HEK293 (cell line): ENCODE data around the gene ACVRL1.

ENCODE experiments used
- CTCF ChIA-PET: fragments of 350-600 bp; formaldehyde crosslinking; extraction: SDS; loops from one replicate; lab custom pipeline; 2021; ENCODE audit warnings: antibody characterized with exemption; lab: Yijun Ruan, JAX
- POLR2A ChIA-PET: fragments of 300-600 bp; formaldehyde crosslinking; extraction: SDS; loops from one replicate; lab custom pipeline; 2020; ENCODE audit warnings: antibody characterized with exemption, inconsistent platforms; lab: Yijun Ruan, JAX
- H3K27ac ChIP-seq: fragments of 200-500 bp; sonication (Bioruptor generic); 2 replicates; pipeline ENCODE4 v1.5.1; 2014; ENCODE audit warnings: low read depth, low read length, control low read depth, inconsistent platforms; ENCODE audit errors: extremely low read depth
- H3K36me3 ChIP-seq, 2 experiments: fragments of 200-500 bp in 1 of 2; sonication (Bioruptor generic) in 1 of 2; 1 replicate in 1 of 2; 2 replicates in 1 of 2; pipeline ENCODE4 v1.5.1; 2014 to 2017; ENCODE audit warnings: inconsistent platforms in 2 of 2, low read length in 2 of 2; ENCODE audit not compliant: control insufficient read depth in 2 of 2, insufficient read depth in 1 of 2
- H3K4me1 ChIP-seq: fragments of 200-500 bp; sonication (Bioruptor generic); 2 replicates; pipeline ENCODE4 v1.5.1; 2014; ENCODE audit warnings: mild to moderate bottlenecking, low read length, inconsistent platforms; ENCODE audit not compliant: control insufficient read depth, insufficient read depth
- H3K4me3 ChIP-seq: 2 replicates; pipeline ENCODE4 v1.5.1; 2011; ENCODE audit warnings: low read depth, mild to moderate bottlenecking, control low read depth, low read length, moderate library complexity
- H3K9me3 ChIP-seq: fragments of 200-500 bp; sonication (Bioruptor generic); 2 replicates; pipeline ENCODE4 v1.5.1; 2014; ENCODE audit warnings: low read depth, low read length, inconsistent platforms; ENCODE audit not compliant: control insufficient read depth, insufficient read depth
- FEZF1 ChIP-seq: fragments of 450-650 bp; formaldehyde crosslinking; IDR thresholded peaks from 2 replicates; pipeline ENCODE4 v1.5.1; 2016; ENCODE audit warnings: missing biosample characterization, missing genetic modification characterization
- MYNN ChIP-seq: fragments of 450-650 bp; formaldehyde crosslinking; IDR thresholded peaks from 2 replicates; pipeline ENCODE4 v1.5.1; 2016; ENCODE audit warnings: missing biosample characterization, missing genetic modification characterization, borderline replicate concordance
- OSR2 ChIP-seq: fragments of 450-650 bp; formaldehyde crosslinking; IDR thresholded peaks from 2 replicates; pipeline ENCODE4 v1.5.1; 2016; ENCODE audit warnings: missing biosample characterization, missing genetic modification characterization
- SCRT1 ChIP-seq: fragments of 450-650 bp; formaldehyde crosslinking; IDR thresholded peaks from 2 replicates; pipeline ENCODE4 v1.5.1; 2016; ENCODE audit warnings: missing biosample characterization, missing genetic modification characterization, borderline replicate concordance
- WT1 ChIP-seq: fragments of 450-650 bp; formaldehyde crosslinking; IDR thresholded peaks from 2 replicates; pipeline ENCODE4 v1.5.1; 2016; ENCODE audit warnings: missing biosample characterization, missing genetic modification characterization
- YY2 ChIP-seq: fragments of 450-650 bp; formaldehyde crosslinking; IDR thresholded peaks from 2 replicates; pipeline ENCODE4 v1.5.1; 2016; ENCODE audit warnings: missing biosample characterization, missing genetic modification characterization
- ZBTB17 ChIP-seq: fragments of 450-650 bp; formaldehyde crosslinking; IDR thresholded peaks from 2 replicates; pipeline ENCODE4 v1.5.1; 2016; ENCODE audit warnings: missing biosample characterization, missing genetic modification characterization
- ZBTB48 ChIP-seq: fragments of 450-650 bp; formaldehyde crosslinking; IDR thresholded peaks from 2 replicates; pipeline ENCODE4 v1.5.1; 2016; ENCODE audit warnings: missing biosample characterization, missing genetic modification characterization
- ZIC2 ChIP-seq: fragments of 450-650 bp; formaldehyde crosslinking; IDR thresholded peaks from 2 replicates; pipeline ENCODE4 v1.5.1; 2016; ENCODE audit warnings: missing biosample characterization, missing genetic modification characterization
- ZNF10 ChIP-seq: fragments of 450-650 bp; formaldehyde crosslinking; IDR thresholded peaks from 2 replicates; pipeline ENCODE4 v1.5.1; 2017; ENCODE audit warnings: missing biosample characterization, missing genetic modification characterization
- ZNF140 ChIP-seq: fragments of 450-650 bp; formaldehyde crosslinking; IDR thresholded peaks from 2 replicates; pipeline ENCODE4 v1.5.1; 2016; ENCODE audit warnings: missing biosample characterization, missing genetic modification characterization
- ZNF211 ChIP-seq: fragments of 450-650 bp; formaldehyde crosslinking; IDR thresholded peaks from 2 replicates; pipeline ENCODE4 v1.5.1; 2016; ENCODE audit warnings: low read depth, missing biosample characterization, missing genetic modification characterization
- ZNF37A ChIP-seq: fragments of 450-650 bp; IDR thresholded peaks from 2 replicates; pipeline ENCODE4 v1.5.1; 2018; ENCODE audit warnings: missing biosample characterization, missing genetic modification characterization
- ZNF423 ChIP-seq: fragments of 450-650 bp; formaldehyde crosslinking; IDR thresholded peaks from 2 replicates; pipeline ENCODE4 v1.5.1; 2016; ENCODE audit warnings: missing biosample characterization, missing genetic modification characterization
- ZNF548 ChIP-seq: fragments of 450-650 bp; formaldehyde crosslinking; IDR thresholded peaks from 2 replicates; pipeline ENCODE4 v1.5.1; 2016; ENCODE audit warnings: missing biosample characterization, missing genetic modification characterization
- ZNF596 ChIP-seq: fragments of 450-650 bp; IDR thresholded peaks from 2 replicates; pipeline ENCODE4 v1.5.0; 2018; ENCODE audit warnings: missing biosample characterization, mild to moderate bottlenecking, missing genetic modification characterization, moderate library complexity
- ZNF660 ChIP-seq: fragments of 450-650 bp; IDR thresholded peaks from 2 replicates; pipeline ENCODE4 v1.5.1; 2018; ENCODE audit warnings: missing biosample characterization, mild to moderate bottlenecking, missing genetic modification characterization
- ZNF768 ChIP-seq: fragments of 450-650 bp; formaldehyde crosslinking; IDR thresholded peaks from 2 replicates; pipeline ENCODE4 v1.5.1; 2018; ENCODE audit warnings: missing biosample characterization, mild to moderate bottlenecking, missing genetic modification characterization
- TF ChIP-seq, protein P1 (sequence below): fragments of 450-650 bp; formaldehyde crosslinking; IDR thresholded peaks from 2 replicates; pipeline ENCODE4 v1.5.1; 2016; ENCODE audit warnings: missing biosample characterization, missing genetic modification characterization, borderline replicate concordance
- TF ChIP-seq, protein P2 (sequence below): fragments of 450-650 bp; formaldehyde crosslinking; IDR thresholded peaks from 2 replicates; pipeline ENCODE4 v1.5.1; 2016; ENCODE audit warnings: missing biosample characterization, missing genetic modification characterization
- TF ChIP-seq, protein P3 (sequence below): fragments of 450-650 bp; formaldehyde crosslinking; IDR thresholded peaks from 2 replicates; pipeline ENCODE4 v1.5.1; 2016; ENCODE audit warnings: missing biosample characterization, missing genetic modification characterization
- TF ChIP-seq, protein P4 (sequence below): fragments of 450-650 bp; formaldehyde crosslinking; IDR thresholded peaks from 2 replicates; pipeline ENCODE4 v1.5.1; 2016; ENCODE audit warnings: missing biosample characterization, missing genetic modification characterization

ACVRL1 gene

DNA sequence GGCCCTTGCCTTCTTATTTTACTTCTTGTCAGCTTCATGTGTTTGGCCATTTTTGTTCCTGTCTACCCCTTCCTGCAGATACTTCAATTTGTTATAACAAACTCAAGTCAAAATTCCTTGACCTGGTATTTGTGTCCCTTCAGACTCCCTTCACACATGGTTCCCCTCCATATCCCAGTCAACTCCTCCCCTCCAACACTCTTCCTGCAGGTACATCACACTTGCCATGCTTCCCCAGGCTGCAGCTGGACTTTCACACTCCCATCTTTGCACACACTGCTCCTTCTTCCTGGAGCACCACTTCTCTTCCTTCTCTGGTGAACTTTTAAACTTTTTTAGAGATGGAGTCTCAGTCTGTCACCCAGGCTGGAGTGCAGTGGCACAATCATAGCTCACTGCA lies 39.9 kb upstream of the ACVRL1 start:
- POLR2A ChIA-PET, result no interaction called here
- TF ChIP-seq ZNF660 (tag by site-specific recombination) (no peak), SCRT1 (0 out of 2 replicates have a peak, but pooled peaks have one; percentile 2), ZNF10 (tag by site-specific recombination) (no peak), ZNF548 (peak; percentile 46; the same call in 1 of the 2 replicates)
- no peaks in the 10 kb centered on the region for H3K36me3 ChIP-seq
- no peak overlapping the region for H3K4me3 ChIP-seq
- CTCF ChIA-PET, result interaction anchor here (0.6 to 1.4 kb wide), 4 partner anchors 8 to 154 kb away, joined by 3 to 5 read pairs (median 3); no protein-coding TSS in a partner anchor
- no peak overlapping the region for H3K27ac ChIP-seq
- H3K4me1 ChIP-seq, result no peaks in the 10 kb centered on the region
- no peaks in the 10 kb centered on the region for H3K9me3 ChIP-seq

DNA sequence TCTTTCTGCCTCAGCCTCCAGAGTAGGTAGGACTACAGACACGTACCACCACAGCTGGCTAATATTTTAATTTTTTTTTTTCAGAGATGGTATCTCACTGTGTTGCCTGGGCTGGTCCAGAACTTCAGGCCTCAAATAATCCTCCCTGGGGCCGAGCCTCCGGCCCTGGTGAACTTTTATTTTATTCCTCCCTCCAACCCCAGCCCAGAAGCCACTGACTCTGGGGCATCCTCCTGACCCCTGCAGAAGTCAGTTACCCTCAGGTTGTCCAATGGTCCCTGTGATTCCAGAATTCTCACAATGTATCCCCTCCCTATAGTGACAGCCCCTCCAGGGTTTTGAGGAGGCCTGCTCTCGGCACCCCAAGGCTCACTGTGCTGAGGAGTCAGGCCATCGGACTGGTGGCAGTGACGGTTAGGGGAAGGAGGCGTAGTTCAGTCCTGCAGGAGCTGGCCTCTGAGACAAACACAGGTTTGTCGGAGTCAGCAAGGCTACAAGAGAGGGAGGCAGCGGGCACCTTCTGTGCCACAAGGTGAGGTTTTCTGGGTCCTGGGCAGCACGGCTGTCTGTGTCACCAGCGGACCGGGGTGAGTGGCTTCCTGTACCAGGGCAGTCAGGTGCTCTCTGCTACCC lies 39.4 kb upstream of the ACVRL1 start:
- ChIA-PET POLR2A (no interaction called here), CTCF (interaction anchor here (1.0 kb wide), 2 partner anchors 114 to 153 kb away, joined by 3 to 5 read pairs; no protein-coding TSS in a partner anchor)
- Histone ChIP-seq H3K27ac (no peak overlapping the region), H3K36me3 (no peaks in the 10 kb centered on the region), H3K9me3 (no peaks in the 10 kb centered on the region), H3K4me3 (no peak overlapping the region), H3K4me1 (no peaks in the 10 kb centered on the region)
- no peak for TF ChIP-seq ZNF140
- TF ChIP-seq, protein P1, sequence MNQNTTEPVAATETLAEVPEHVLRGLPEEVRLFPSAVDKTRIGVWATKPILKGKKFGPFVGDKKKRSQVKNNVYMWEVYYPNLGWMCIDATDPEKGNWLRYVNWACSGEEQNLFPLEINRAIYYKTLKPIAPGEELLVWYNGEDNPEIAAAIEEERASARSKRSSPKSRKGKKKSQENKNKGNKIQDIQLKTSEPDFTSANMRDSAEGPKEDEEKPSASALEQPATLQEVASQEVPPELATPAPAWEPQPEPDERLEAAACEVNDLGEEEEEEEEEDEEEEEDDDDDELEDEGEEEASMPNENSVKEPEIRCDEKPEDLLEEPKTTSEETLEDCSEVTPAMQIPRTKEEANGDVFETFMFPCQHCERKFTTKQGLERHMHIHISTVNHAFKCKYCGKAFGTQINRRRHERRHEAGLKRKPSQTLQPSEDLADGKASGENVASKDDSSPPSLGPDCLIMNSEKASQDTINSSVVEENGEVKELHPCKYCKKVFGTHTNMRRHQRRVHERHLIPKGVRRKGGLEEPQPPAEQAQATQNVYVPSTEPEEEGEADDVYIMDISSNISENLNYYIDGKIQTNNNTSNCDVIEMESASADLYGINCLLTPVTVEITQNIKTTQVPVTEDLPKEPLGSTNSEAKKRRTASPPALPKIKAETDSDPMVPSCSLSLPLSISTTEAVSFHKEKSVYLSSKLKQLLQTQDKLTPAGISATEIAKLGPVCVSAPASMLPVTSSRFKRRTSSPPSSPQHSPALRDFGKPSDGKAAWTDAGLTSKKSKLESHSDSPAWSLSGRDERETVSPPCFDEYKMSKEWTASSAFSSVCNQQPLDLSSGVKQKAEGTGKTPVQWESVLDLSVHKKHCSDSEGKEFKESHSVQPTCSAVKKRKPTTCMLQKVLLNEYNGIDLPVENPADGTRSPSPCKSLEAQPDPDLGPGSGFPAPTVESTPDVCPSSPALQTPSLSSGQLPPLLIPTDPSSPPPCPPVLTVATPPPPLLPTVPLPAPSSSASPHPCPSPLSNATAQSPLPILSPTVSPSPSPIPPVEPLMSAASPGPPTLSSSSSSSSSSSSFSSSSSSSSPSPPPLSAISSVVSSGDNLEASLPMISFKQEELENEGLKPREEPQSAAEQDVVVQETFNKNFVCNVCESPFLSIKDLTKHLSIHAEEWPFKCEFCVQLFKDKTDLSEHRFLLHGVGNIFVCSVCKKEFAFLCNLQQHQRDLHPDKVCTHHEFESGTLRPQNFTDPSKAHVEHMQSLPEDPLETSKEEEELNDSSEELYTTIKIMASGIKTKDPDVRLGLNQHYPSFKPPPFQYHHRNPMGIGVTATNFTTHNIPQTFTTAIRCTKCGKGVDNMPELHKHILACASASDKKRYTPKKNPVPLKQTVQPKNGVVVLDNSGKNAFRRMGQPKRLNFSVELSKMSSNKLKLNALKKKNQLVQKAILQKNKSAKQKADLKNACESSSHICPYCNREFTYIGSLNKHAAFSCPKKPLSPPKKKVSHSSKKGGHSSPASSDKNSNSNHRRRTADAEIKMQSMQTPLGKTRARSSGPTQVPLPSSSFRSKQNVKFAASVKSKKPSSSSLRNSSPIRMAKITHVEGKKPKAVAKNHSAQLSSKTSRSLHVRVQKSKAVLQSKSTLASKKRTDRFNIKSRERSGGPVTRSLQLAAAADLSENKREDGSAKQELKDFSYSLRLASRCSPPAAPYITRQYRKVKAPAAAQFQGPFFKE (tag by site-specific recombination), result no peak
- no peak for TF ChIP-seq ZIC2 (tag by site-specific recombination)
- TF ChIP-seq ZBTB17 (tag by site-specific recombination), result no peak
- TF ChIP-seq ZNF423 (tag by site-specific recombination), result no peak
- TF ChIP-seq, protein P2, sequence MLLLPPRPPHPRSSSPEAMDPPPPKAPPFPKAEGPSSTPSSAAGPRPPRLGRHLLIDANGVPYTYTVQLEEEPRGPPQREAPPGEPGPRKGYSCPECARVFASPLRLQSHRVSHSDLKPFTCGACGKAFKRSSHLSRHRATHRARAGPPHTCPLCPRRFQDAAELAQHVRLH (tag by site-specific recombination), result no peak
- no peak for TF ChIP-seq ZNF211
- TF ChIP-seq FEZF1 (tag by site-specific recombination), result no peak
- no peak for TF ChIP-seq ZNF37A (tag by site-specific recombination)
- no peak for TF ChIP-seq ZNF596 (tag by site-specific recombination)
- no peak for TF ChIP-seq OSR2 (tag by site-specific recombination)
- TF ChIP-seq YY2 (tag by site-specific recombination), result no peak
- TF ChIP-seq, protein P3, sequence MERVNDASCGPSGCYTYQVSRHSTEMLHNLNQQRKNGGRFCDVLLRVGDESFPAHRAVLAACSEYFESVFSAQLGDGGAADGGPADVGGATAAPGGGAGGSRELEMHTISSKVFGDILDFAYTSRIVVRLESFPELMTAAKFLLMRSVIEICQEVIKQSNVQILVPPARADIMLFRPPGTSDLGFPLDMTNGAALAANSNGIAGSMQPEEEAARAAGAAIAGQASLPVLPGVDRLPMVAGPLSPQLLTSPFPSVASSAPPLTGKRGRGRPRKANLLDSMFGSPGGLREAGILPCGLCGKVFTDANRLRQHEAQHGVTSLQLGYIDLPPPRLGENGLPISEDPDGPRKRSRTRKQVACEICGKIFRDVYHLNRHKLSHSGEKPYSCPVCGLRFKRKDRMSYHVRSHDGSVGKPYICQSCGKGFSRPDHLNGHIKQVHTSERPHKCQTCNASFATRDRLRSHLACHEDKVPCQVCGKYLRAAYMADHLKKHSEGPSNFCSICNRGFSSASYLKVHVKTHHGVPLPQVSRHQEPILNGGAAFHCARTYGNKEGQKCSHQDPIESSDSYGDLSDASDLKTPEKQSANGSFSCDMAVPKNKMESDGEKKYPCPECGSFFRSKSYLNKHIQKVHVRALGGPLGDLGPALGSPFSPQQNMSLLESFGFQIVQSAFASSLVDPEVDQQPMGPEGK (tag by site-specific recombination), result no peak
- TF ChIP-seq MYNN, result no peak
- TF ChIP-seq ZBTB48 (tag by site-specific recombination), result no peak
- TF ChIP-seq, protein P4, sequence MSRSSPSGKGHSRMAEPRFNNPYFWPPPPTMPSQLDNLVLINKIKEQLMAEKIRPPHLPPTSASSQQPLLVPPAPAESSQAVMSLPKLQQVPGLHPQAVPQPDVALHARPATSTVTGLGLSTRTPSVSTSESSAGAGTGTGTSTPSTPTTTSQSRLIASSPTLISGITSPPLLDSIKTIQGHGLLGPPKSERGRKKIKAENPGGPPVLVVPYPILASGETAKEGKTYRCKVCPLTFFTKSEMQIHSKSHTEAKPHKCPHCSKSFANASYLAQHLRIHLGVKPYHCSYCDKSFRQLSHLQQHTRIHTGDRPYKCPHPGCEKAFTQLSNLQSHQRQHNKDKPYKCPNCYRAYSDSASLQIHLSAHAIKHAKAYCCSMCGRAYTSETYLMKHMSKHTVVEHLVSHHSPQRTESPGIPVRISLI (tag by site-specific recombination), result no peak
- TF ChIP-seq WT1 (tag by site-specific recombination), result no peak
- TF ChIP-seq ZNF768 (tag by site-specific recombination), result no peak
